HepG2 (cell line): ENCODE measurements around the gene NPEPL1. TPM values are rescaled to one million over a fixed set of nuclear protein-coding genes. Genes with fewer than 3 reads are reported as not detected.

Experiments used
- ATAC-seq: fragments of 200-7000 bp; cut with Tn5 transposase; 3 replicates; pipeline ENCODE4 v1.9.1; 2020; ENCODE audit warnings: mild to moderate bottlenecking, moderate library complexity
- BruUV-seq: library from RNA; stranded (reverse); fragments of 400-500 nt; replicated peaks from 2 replicates; lab custom pipeline; 2021; lab: Mats Ljungman, UMichigan
- CTCF ChIA-PET: fragments of 300-600 bp; formaldehyde crosslinking; extraction: SDS; loops from one replicate; lab custom pipeline; 2021; ENCODE audit warnings: low total read pairs, inconsistent platforms, low intra/inter-chr PET ratio; lab: Yijun Ruan, JAX
- POLR2A ChIA-PET: fragments of 350-600 bp; sonication (Branson Sonifier 250); formaldehyde crosslinking; loops from one replicate; lab custom pipeline; 2020; ENCODE audit warnings: antibody characterized with exemption, inconsistent platforms; lab: Yijun Ruan, JAX
- DNase-seq: peaks from one replicate; pipeline ENCODE4 v3.0.0-alpha.2; 2015; ENCODE audit warnings: low spot score
- FAIRE-seq: peaks from 3 replicates; lab custom pipeline; 2011; peaks lifted over from hg19 to GRCh38; lab: Jason Lieb, UNC
- H2AFZ ChIP-seq: one replicate; pipeline ENCODE4 v1.6.1; 2011; ENCODE audit warnings: low read length, inconsistent platforms
- H3K27ac ChIP-seq: fragments of 300-600 bp; 3 replicates; pipeline ENCODE4 v1.8.0; 2011; ENCODE audit warnings: mixed run types, mild to moderate bottlenecking, mixed read lengths, low read length, inconsistent platforms; ENCODE audit not compliant: insufficient read depth; ENCODE audit errors: extremely low read length
- H3K27me3 ChIP-seq, 2 experiments: fragments of 200-600 bp in 1 of 2; 2 replicates in 1 of 2; 3 replicates in 1 of 2; pipeline versions ENCODE4 v1.6.0 to v1.8.0; 2011; ENCODE audit warnings: low read length in 2 of 2, mild to moderate bottlenecking in 2 of 2, moderate library complexity in 2 of 2, inconsistent platforms in 1 of 2; ENCODE audit not compliant: insufficient read depth in 2 of 2, control insufficient read depth in 1 of 2
- H3K36me3 ChIP-seq, 2 experiments: fragments of 200-600 bp in 1 of 2; replicated peaks in 1 of 2; 2 replicates in 1 of 2; 3 replicates in 1 of 2; pipeline versions ENCODE4 v1.5.1 to v1.8.0; 2011; ENCODE audit warnings: low read length in 2 of 2, inconsistent platforms in 1 of 2; ENCODE audit not compliant: insufficient read depth in 2 of 2, control insufficient read depth in 1 of 2
- H3K4me1 ChIP-seq: 2 replicates; pipeline ENCODE4 v1.5.1; 2012; ENCODE audit warnings: low read length, inconsistent platforms; ENCODE audit not compliant: insufficient read depth
- H3K4me2 ChIP-seq: 2 replicates; pipeline ENCODE4 v1.6.0; 2011; ENCODE audit warnings: low read depth, low read length, inconsistent platforms
- H3K4me3 ChIP-seq, 3 experiments: fragments of 200-600 bp in 1 of 3; sonication (generic), shearing (Covaris generic) in 1 of 3; replicated peaks in 1 of 3; 2 replicates each; pipeline ENCODE4 v1.5.1; 2011 to 2016; ENCODE audit warnings: low read length in 3 of 3, inconsistent platforms in 2 of 3, low read depth in 2 of 3, mild to moderate bottlenecking in 2 of 3, control low read depth in 1 of 3, mixed read lengths in 1 of 3; ENCODE audit not compliant: insufficient read depth in 1 of 3
- H3K79me2 ChIP-seq: one replicate; pipeline ENCODE4 v1.6.1; 2011; ENCODE audit warnings: low read length, inconsistent platforms; ENCODE audit not compliant: insufficient read depth
- H3K9ac ChIP-seq: 2 replicates; pipeline ENCODE4 v1.6.0; 2011; ENCODE audit warnings: mild to moderate bottlenecking, low read depth, low read length, inconsistent platforms; ENCODE audit not compliant: insufficient read depth
- H3K9me3 ChIP-seq: 2 replicates; pipeline ENCODE4 v1.5.1; 2012; ENCODE audit warnings: mild to moderate bottlenecking, low read length
- H4K20me1 ChIP-seq: 2 replicates; pipeline ENCODE4 v1.6.0; 2011; ENCODE audit warnings: inconsistent platforms, mild to moderate bottlenecking, low read length, moderate library complexity; ENCODE audit not compliant: insufficient read depth
- AGO2 ChIP-seq: fragments of 200-400 bp; formaldehyde crosslinking; optimal IDR thresholded peaks from 2 replicates; pipeline ENCODE3; 2017; ENCODE audit warnings: mild to moderate bottlenecking, low read depth, low read length, moderate library complexity
- ERF ChIP-seq: IDR thresholded peaks from 2 replicates; pipeline ENCODE4 v1.6.1; 2018; ENCODE audit warnings: missing biosample characterization, missing genetic modification reagents
- ETV6 ChIP-seq: sonication (generic); formaldehyde crosslinking; conservative IDR thresholded peaks from 2 replicates; pipeline ENCODE4 v1.4.0; 2020; ENCODE audit warnings: missing genetic modification reagents
- EZH2 ChIP-seq: conservative IDR thresholded peaks from 2 replicates; pipeline ENCODE4 v1.6.1; 2012; ENCODE audit warnings: mild to moderate bottlenecking, low read depth, low read length, moderate library complexity
- HCFC1 ChIP-seq: fragments of 150-350 bp; IDR thresholded peaks from 2 replicates; pipeline ENCODE4 v1.6.1; 2014; ENCODE audit warnings: low read depth, low read length
- KLF12 ChIP-seq: sonication (generic); formaldehyde crosslinking; IDR thresholded peaks from 2 replicates; pipeline ENCODE4 v1.4.0; 2020; ENCODE audit warnings: missing genetic modification reagents, borderline replicate concordance
- NFE2 ChIP-seq: sonication (generic); formaldehyde crosslinking; IDR thresholded peaks from 2 replicates; pipeline ENCODE4 v1.4.0; 2020; ENCODE audit warnings: missing genetic modification reagents
- PHB2 ChIP-seq: fragments of 450-650 bp; IDR thresholded peaks from 2 replicates; pipeline ENCODE4 v1.6.1; 2018; ENCODE audit not compliant: partially characterized antibody
- PPARG ChIP-seq: conservative IDR thresholded peaks from 2 replicates; pipeline ENCODE4 v1.6.1; 2016; ENCODE audit warnings: missing biosample characterization, missing genetic modification reagents
- SIX1 ChIP-seq: sonication (generic); formaldehyde crosslinking; IDR thresholded peaks from 2 replicates; pipeline ENCODE4 v1.4.0; 2020; ENCODE audit warnings: missing genetic modification reagents, borderline replicate concordance
- SPEN ChIP-seq: sonication (generic); formaldehyde crosslinking; IDR thresholded peaks from 2 replicates; pipeline ENCODE4 v1.5.1; 2020; ENCODE audit warnings: low read depth, mild to moderate bottlenecking, missing genetic modification reagents
- ZNF260 ChIP-seq: sonication (generic); formaldehyde crosslinking; IDR thresholded peaks from 2 replicates; pipeline ENCODE4 v1.4.0; 2020; ENCODE audit warnings: missing genetic modification reagents, low read depth, mild to moderate bottlenecking, borderline replicate concordance
- ZNF34 ChIP-seq: sonication (generic); formaldehyde crosslinking; IDR thresholded peaks from 2 replicates; pipeline ENCODE4 v1.4.0; 2020; ENCODE audit warnings: mild to moderate bottlenecking, missing genetic modification reagents, borderline replicate concordance
- ZNF83 ChIP-seq: sonication (generic); formaldehyde crosslinking; IDR thresholded peaks from 2 replicates; pipeline ENCODE4 v1.4.0; 2020; ENCODE audit warnings: missing genetic modification reagents, mild to moderate bottlenecking, borderline replicate concordance
- ZZZ3 ChIP-seq: sonication (generic); formaldehyde crosslinking; IDR thresholded peaks from 2 replicates; pipeline ENCODE4 v1.4.0; 2020; ENCODE audit warnings: missing genetic modification reagents, mild to moderate bottlenecking, borderline replicate concordance
- WGBS: methylation state at CpG from one replicate; pipeline ENCODE4 v1.1.6; 2017; ENCODE audit warnings: low lambda C conversion rate; 5-methylcytosine and 5-hydroxymethylcytosine counted together
- in situ Hi-C: cut with HindIII; loops from 2 replicates; pipeline ENCODE4 v1.10.0; 2017; ENCODE audit warnings: low pct_unique_long_range_greater_than_20kb; ENCODE audit not compliant: extremely low pct_ligation_motif_present
- intact Hi-C: fragments of 100-400 bp; cut with micrococcal nuclease; formaldehyde crosslinking; loops from one replicate; pipeline ENCODE4 v1.10.0; 2022; ENCODE audit not compliant: unreplicated experiment
- polyA plus RNA-seq, 8 experiments: library from polyadenylated mRNA; depleted of rRNA in 3 of 8; stranded (reverse) in 7 of 8; unstranded in 1 of 8; fragments of >200 nt; fragmentation: Illumina TruSeq in 4 of 8; extraction: Trizol in 4 of 8; gene quantifications; 2 replicates each; pipeline versions ENCODE4 v1.2.1 to v1.2.3, GENCODE V29; 2011 to 2016; ENCODE audit warnings: low read depth in 4 of 8, missing spikeins in 1 of 8, mixed read lengths in 1 of 8; ENCODE audit not compliant: insufficient read depth in 1 of 8
- total RNA-seq, 5 experiments: library from RNA; depleted of rRNA; stranded (reverse); fragments of >200 nt; fragmentation: Illumina TruSeq; extraction: Trizol; gene quantifications; 2 replicates each; pipeline ENCODE4 v1.2.3, GENCODE V29; 2016; ENCODE audit warnings: low read depth in 1 of 5
- TF ChIP-seq, protein P1 (sequence below): sonication (generic); formaldehyde crosslinking; IDR thresholded peaks from 2 replicates; pipeline ENCODE4 v1.4.0; 2020; ENCODE audit warnings: missing genetic modification reagents
- TF ChIP-seq, protein P2 (sequence below): sonication (generic); formaldehyde crosslinking; IDR thresholded peaks from 2 replicates; pipeline ENCODE4 v1.4.0; 2020; ENCODE audit warnings: mild to moderate bottlenecking, low read depth, missing genetic modification reagents

NPEPL1 gene
- total and polyA plus RNA-seq, 2 of the 13 experiments (the other 11 are each of a cell fraction or from before 2014, with no cell fraction given), result 4.1 to 7.5 TPM

DNA sequence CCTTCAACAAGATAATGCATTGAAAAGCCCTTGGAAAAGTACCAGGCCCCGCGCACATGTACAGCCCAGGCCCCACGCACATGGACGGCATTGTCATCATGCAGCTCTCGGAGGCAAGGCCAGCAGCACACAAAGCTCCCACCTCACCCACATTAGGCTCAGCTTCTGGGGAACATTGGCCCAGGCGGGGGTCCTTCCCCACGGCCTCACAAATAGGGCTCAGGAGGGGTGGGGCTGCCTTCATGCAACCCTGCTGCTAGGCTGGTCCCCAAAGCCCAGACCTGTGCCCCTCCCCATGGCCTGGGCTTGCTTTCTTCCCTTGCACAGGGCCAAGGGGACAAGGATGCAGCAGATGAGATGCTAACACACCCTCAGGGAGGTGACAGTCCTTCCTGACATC, 26.7 kb downstream of the NPEPL1 start:
- 64% methylated on average over 7 of the region's 7 CpGs for WGBS
- FAIRE-seq (no peak), DNase-seq (no peak), ATAC-seq (no peak)
- no peak overlapping the region for H3K4me3 ChIP-seq
- ChIA-PET POLR2A (no interaction called here), CTCF (no interaction called here)
- in situ Hi-C loops (no loop called here), intact Hi-C loops (no loop called here)
- no peaks in the 10 kb centered on the region; the same call in 1 of the 2 replicates for H4K20me1 ChIP-seq
- H3K9me3 ChIP-seq, result no peaks in the 10 kb centered on the region
- TF ChIP-seq HCFC1, result no peak
- TF ChIP-seq ZZZ3 (CRISPR knock-in tag), result no peak
- TF ChIP-seq PHB2, result no peak
- TF ChIP-seq KLF12 (CRISPR knock-in tag), result no peak
- TF ChIP-seq ETV6 (CRISPR knock-in tag), result no peak
- TF ChIP-seq PPARG, result no peak
- no peak for TF ChIP-seq NFE2 (CRISPR knock-in tag)
- TF ChIP-seq ERF (CRISPR knock-in tag), result no peak
- no peak for TF ChIP-seq SIX1 (CRISPR knock-in tag)
- TF ChIP-seq, protein P1, sequence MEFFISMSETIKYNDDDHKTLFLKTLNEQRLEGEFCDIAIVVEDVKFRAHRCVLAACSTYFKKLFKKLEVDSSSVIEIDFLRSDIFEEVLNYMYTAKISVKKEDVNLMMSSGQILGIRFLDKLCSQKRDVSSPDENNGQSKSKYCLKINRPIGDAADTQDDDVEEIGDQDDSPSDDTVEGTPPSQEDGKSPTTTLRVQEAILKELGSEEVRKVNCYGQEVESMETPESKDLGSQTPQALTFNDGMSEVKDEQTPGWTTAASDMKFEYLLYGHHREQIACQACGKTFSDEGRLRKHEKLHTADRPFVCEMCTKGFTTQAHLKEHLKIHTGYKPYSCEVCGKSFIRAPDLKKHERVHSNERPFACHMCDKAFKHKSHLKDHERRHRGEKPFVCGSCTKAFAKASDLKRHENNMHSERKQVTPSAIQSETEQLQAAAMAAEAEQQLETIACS (CRISPR knock-in tag), result no peak
- no peak for TF ChIP-seq ZNF83 (CRISPR knock-in tag)
- no peak for TF ChIP-seq ZNF34 (CRISPR knock-in tag)
- TF ChIP-seq SPEN (CRISPR knock-in tag), result 0 out of 2 replicates have a peak, but pooled peaks have one; percentile 20
- TF ChIP-seq ZNF260 (CRISPR knock-in tag), result no peak
- TF ChIP-seq, protein P2, sequence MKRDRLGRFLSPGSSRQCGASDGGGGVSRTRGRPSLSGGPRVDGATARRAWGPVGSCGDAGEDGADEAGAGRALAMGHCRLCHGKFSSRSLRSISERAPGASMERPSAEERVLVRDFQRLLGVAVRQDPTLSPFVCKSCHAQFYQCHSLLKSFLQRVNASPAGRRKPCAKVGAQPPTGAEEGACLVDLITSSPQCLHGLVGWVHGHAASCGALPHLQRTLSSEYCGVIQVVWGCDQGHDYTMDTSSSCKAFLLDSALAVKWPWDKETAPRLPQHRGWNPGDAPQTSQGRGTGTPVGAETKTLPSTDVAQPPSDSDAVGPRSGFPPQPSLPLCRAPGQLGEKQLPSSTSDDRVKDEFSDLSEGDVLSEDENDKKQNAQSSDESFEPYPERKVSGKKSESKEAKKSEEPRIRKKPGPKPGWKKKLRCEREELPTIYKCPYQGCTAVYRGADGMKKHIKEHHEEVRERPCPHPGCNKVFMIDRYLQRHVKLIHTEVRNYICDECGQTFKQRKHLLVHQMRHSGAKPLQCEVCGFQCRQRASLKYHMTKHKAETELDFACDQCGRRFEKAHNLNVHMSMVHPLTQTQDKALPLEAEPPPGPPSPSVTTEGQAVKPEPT (CRISPR knock-in tag), result no peak
- peak; percentile 22 for TF ChIP-seq AGO2
- no peak for TF ChIP-seq EZH2
- H3K4me2 ChIP-seq, result no peak overlapping the region
- H3K36me3 ChIP-seq, result no peaks in the 10 kb centered on the region
- H3K4me1 ChIP-seq, result peaks cover 23% of the 10 kb centered on the region
- no peak overlapping the region for H3K27ac ChIP-seq
- no TSS peak for BruUV-seq
- peaks cover 16 to 47% of the 10 kb centered on the region in 2 experiments for H3K27me3 ChIP-seq
- H3K9ac ChIP-seq, result no peak overlapping the region
- H2AFZ ChIP-seq, result no peak overlapping the region
- no peaks in the 10 kb centered on the region for H3K79me2 ChIP-seq
